HepG2 (cell line): ENCODE measurements around the gene TMIGD3. TPM values are rescaled to one million over a fixed set of nuclear protein-coding genes. Genes with fewer than 3 reads are reported as not detected.

Source experiments
- BORCS8-MEF2B ChIP-seq: sonication (generic); formaldehyde crosslinking; IDR thresholded peaks from 2 replicates; pipeline ENCODE4 v1.8.0; 2022; ENCODE audit warnings: mild to moderate bottlenecking, missing genetic modification reagents
- FOSL2 ChIP-seq: sonication (generic); formaldehyde crosslinking; IDR thresholded peaks from 2 replicates; pipeline ENCODE4 v1.4.0; 2020; ENCODE audit warnings: missing genetic modification reagents
- FOXM1 ChIP-seq: sonication (generic); formaldehyde crosslinking; IDR thresholded peaks from 2 replicates; pipeline ENCODE4 v1.5.0; 2020; ENCODE audit warnings: missing genetic modification reagents
- GFI1 ChIP-seq: sonication (generic); formaldehyde crosslinking; IDR thresholded peaks from 2 replicates; pipeline ENCODE4 v1.5.0; 2020; ENCODE audit warnings: missing genetic modification reagents, mild to moderate bottlenecking, borderline replicate concordance
- HOXD1 ChIP-seq: sonication (generic); formaldehyde crosslinking; IDR thresholded peaks from 2 replicates; pipeline ENCODE4 v1.5.0; 2020; ENCODE audit warnings: missing genetic modification reagents
- IKZF1 ChIP-seq: fragments of 450-650 bp; IDR thresholded peaks from 2 replicates; pipeline ENCODE4 v1.7.1; 2016
- KAT7 ChIP-seq: IDR thresholded peaks from 2 replicates; pipeline ENCODE4 v1.6.1; 2018; ENCODE audit warnings: borderline replicate concordance, missing compliant biosample characterization
- MATR3 ChIP-seq: sonication (generic); formaldehyde crosslinking; IDR thresholded peaks from 2 replicates; pipeline ENCODE4 v1.4.0; 2020; ENCODE audit warnings: missing genetic modification reagents
- MAZ ChIP-seq, 2 experiments: sonication (generic) in 1 of 2; formaldehyde crosslinking in 1 of 2; IDR thresholded peaks; 2 replicates each; pipeline versions ENCODE4 v1.5.0 to v1.6.1; 2012 to 2020; ENCODE audit warnings: low read depth in 2 of 2, mild to moderate bottlenecking in 2 of 2, borderline replicate concordance in 1 of 2, improper control_type of control experiment in 1 of 2, low read length in 1 of 2, missing genetic modification reagents in 1 of 2, moderate library complexity in 1 of 2
- MEIS2 ChIP-seq: sonication (generic); formaldehyde crosslinking; IDR thresholded peaks from 2 replicates; pipeline ENCODE4 v1.9.0; 2021; ENCODE audit warnings: mild to moderate bottlenecking, missing genetic modification reagents
- NFKB2 ChIP-seq: sonication (generic); formaldehyde crosslinking; IDR thresholded peaks from 2 replicates; pipeline ENCODE4 v1.4.0; 2020; ENCODE audit warnings: missing genetic modification reagents, borderline replicate concordance
- NRL ChIP-seq: sonication (generic); formaldehyde crosslinking; IDR thresholded peaks from 2 replicates; pipeline ENCODE4 v1.5.0; 2020; ENCODE audit warnings: missing genetic modification reagents, mild to moderate bottlenecking, moderate library complexity, borderline replicate concordance
- PITX1 ChIP-seq: sonication (generic); formaldehyde crosslinking; IDR thresholded peaks from 2 replicates; pipeline ENCODE4 v1.5.1; 2020; ENCODE audit warnings: mild to moderate bottlenecking, missing genetic modification reagents
- SNAPC2 ChIP-seq: sonication (generic); formaldehyde crosslinking; IDR thresholded peaks from 2 replicates; pipeline ENCODE4 v1.8.1; 2022; ENCODE audit warnings: mild to moderate bottlenecking, missing genetic modification reagents
- SP1 ChIP-seq, 2 experiments: fragments of 450-650 bp in 1 of 2; sonication (generic) in 1 of 2; formaldehyde crosslinking in 1 of 2; IDR thresholded peaks; 2 replicates each; pipeline versions ENCODE4 v1.4.0 to v1.6.1; 2016 to 2020; ENCODE audit warnings: missing genetic modification reagents in 1 of 2
- SP2 ChIP-seq: sonication (generic); formaldehyde crosslinking; IDR thresholded peaks from 2 replicates; pipeline ENCODE4 v1.5.1; 2020; ENCODE audit warnings: mild to moderate bottlenecking, missing genetic modification reagents
- TAF1 ChIP-seq: sonication (generic); formaldehyde crosslinking; IDR thresholded peaks from 2 replicates; pipeline ENCODE4 v1.4.0; 2020; ENCODE audit warnings: missing genetic modification reagents
- TAF15 ChIP-seq: fragments of 200-400 bp; formaldehyde crosslinking; IDR thresholded peaks from one replicate; pipeline ENCODE4 v1.6.1; 2018; ENCODE audit warnings: mild to moderate bottlenecking, low read depth, low read length; ENCODE audit not compliant: poor library complexity, severe bottlenecking
- TBX3 ChIP-seq: fragments of 450-650 bp; IDR thresholded peaks from 2 replicates; pipeline ENCODE4 v1.6.1; 2017; ENCODE audit warnings: antibody characterized with exemption, mild to moderate bottlenecking, inconsistent platforms, borderline replicate concordance
- TFDP2 ChIP-seq: sonication (generic); formaldehyde crosslinking; IDR thresholded peaks from 2 replicates; pipeline ENCODE4 v1.4.0; 2020; ENCODE audit warnings: missing genetic modification reagents
- THAP11 ChIP-seq: IDR thresholded peaks from 2 replicates; pipeline ENCODE4 v1.6.1; 2016; ENCODE audit warnings: missing biosample characterization, missing genetic modification reagents
- YEATS2 ChIP-seq: sonication (generic); formaldehyde crosslinking; IDR thresholded peaks from 2 replicates; pipeline ENCODE4 v1.4.0; 2020; ENCODE audit warnings: missing genetic modification reagents, borderline replicate concordance
- ZNF136 ChIP-seq: sonication (generic); formaldehyde crosslinking; IDR thresholded peaks from 2 replicates; pipeline ENCODE4 v1.8.1; 2022; ENCODE audit warnings: low read depth, mild to moderate bottlenecking, moderate library complexity, missing genetic modification reagents
- ZNF382 ChIP-seq: sonication (generic); formaldehyde crosslinking; IDR thresholded peaks from 2 replicates; pipeline ENCODE4 v1.5.0; 2020; ENCODE audit warnings: missing genetic modification reagents, mild to moderate bottlenecking, borderline replicate concordance
- ZNF652 ChIP-seq: IDR thresholded peaks from 2 replicates; pipeline ENCODE4 v1.6.1; 2016; ENCODE audit warnings: low read depth, borderline replicate concordance
- ZNF749 ChIP-seq: sonication (generic); formaldehyde crosslinking; IDR thresholded peaks from 2 replicates; pipeline ENCODE4 v1.8.0; 2022; ENCODE audit warnings: mild to moderate bottlenecking, missing genetic modification reagents, moderate library complexity, borderline replicate concordance
- ZNF75D ChIP-seq: sonication (generic); formaldehyde crosslinking; IDR thresholded peaks from 2 replicates; pipeline ENCODE4 v1.8.1; 2023; ENCODE audit warnings: missing genetic modification reagents, mild to moderate bottlenecking, borderline replicate concordance
- ZNF770 ChIP-seq: sonication (generic); formaldehyde crosslinking; IDR thresholded peaks from 2 replicates; pipeline ENCODE4 v1.5.0; 2020; ENCODE audit warnings: mild to moderate bottlenecking, missing genetic modification reagents
- ZNF879 ChIP-seq: sonication (generic); formaldehyde crosslinking; IDR thresholded peaks from 2 replicates; pipeline ENCODE4 v1.8.1; 2023; ENCODE audit warnings: missing genetic modification reagents
- ZSCAN31 ChIP-seq: sonication (generic); formaldehyde crosslinking; IDR thresholded peaks from 2 replicates; pipeline ENCODE4 v1.5.0; 2020; ENCODE audit warnings: low read depth, mild to moderate bottlenecking, missing genetic modification reagents
- polyA plus RNA-seq, 8 experiments: library from polyadenylated mRNA; depleted of rRNA in 3 of 8; stranded (reverse) in 7 of 8; unstranded in 1 of 8; fragments of >200 nt; fragmentation: Illumina TruSeq in 4 of 8; extraction: Trizol in 4 of 8; gene quantifications; 2 replicates each; pipeline versions ENCODE4 v1.2.1 to v1.2.3, GENCODE V29; 2011 to 2016; ENCODE audit warnings: low read depth in 4 of 8, missing spikeins in 1 of 8, mixed read lengths in 1 of 8; ENCODE audit not compliant: insufficient read depth in 1 of 8
- total RNA-seq, 5 experiments: library from RNA; depleted of rRNA; stranded (reverse); fragments of >200 nt; fragmentation: Illumina TruSeq; extraction: Trizol; gene quantifications; 2 replicates each; pipeline ENCODE4 v1.2.3, GENCODE V29; 2016; ENCODE audit warnings: low read depth in 1 of 5

The TMIGD3 gene
- total and polyA plus RNA-seq, 2 of the 13 experiments (the other 11 are each of a cell fraction or from before 2014, with no cell fraction given) = not detected

GRCh38 chr1:111448482-111448917 lies 54.9 kb downstream of the TMIGD3 start (continued):
- no peak for TF ChIP-seq SP2 (CRISPR knock-in tag)
- TF ChIP-seq MATR3 (CRISPR knock-in tag) = no peak
- TF ChIP-seq ZNF136 (CRISPR knock-in tag) = no peak
- TF ChIP-seq SNAPC2 (CRISPR knock-in tag) = no peak
- TF ChIP-seq TBX3 = no peak
- peak; percentile 30; the same call in 1 of the 2 replicates for TF ChIP-seq FOSL2 (CRISPR knock-in tag)
- TF ChIP-seq YEATS2 (CRISPR knock-in tag) = no peak
- TF ChIP-seq NFKB2 = no peak
- 0 out of 2 replicates have a peak, but pooled peaks have one; percentile 16 for TF ChIP-seq ZNF75D (CRISPR knock-in tag)
- TF ChIP-seq MEIS2 (CRISPR knock-in tag) = no peak
- TF ChIP-seq SP1 (IDR thresholded peaks at IDR 0.05) = no peak
- no peak for TF ChIP-seq SP1 (CRISPR knock-in tag; IDR thresholded peaks at IDR 0.05)
- no peak for TF ChIP-seq IKZF1
- no peak for TF ChIP-seq HOXD1 (CRISPR knock-in tag)
- TF ChIP-seq MAZ (IDR thresholded peaks at IDR 0.05; ENCODE audit: borderline replicate concordance, low read depth, low read length) = no peak
- peak; percentile 19; the same call in 1 of the 2 replicates for TF ChIP-seq MAZ (CRISPR knock-in tag; IDR thresholded peaks at IDR 0.05; ENCODE audit: low read depth)
- peak; percentile 27; the same call in 1 of the 2 replicates for TF ChIP-seq ZNF770 (CRISPR knock-in tag)
- TF ChIP-seq GFI1 (CRISPR knock-in tag) = 0 out of 2 replicates have a peak, but pooled peaks have one; percentile 20
- TF ChIP-seq PITX1 = no peak
- TF ChIP-seq ZNF879 (CRISPR knock-in tag) = no peak
- TF ChIP-seq NRL (CRISPR knock-in tag) = peak; percentile 67; the same call in 1 of the 2 replicates
- 0 out of 2 replicates have a peak, but pooled peaks have one; percentile 32 for TF ChIP-seq BORCS8-MEF2B
- TF ChIP-seq ZNF382 = no peak
- 0 out of 2 replicates have a peak, but pooled peaks have one; percentile 11 for TF ChIP-seq ZNF749 (CRISPR knock-in tag)
- TF ChIP-seq TFDP2 (CRISPR knock-in tag) = no peak
- no peak for TF ChIP-seq KAT7 (CRISPR knock-in tag)
- no peak for TF ChIP-seq TAF15
- peak; percentile 2; the same call in 1 of the 2 replicates for TF ChIP-seq TAF1 (CRISPR knock-in tag)
- 0 out of 2 replicates have a peak, but pooled peaks have one; percentile 31 for TF ChIP-seq ZSCAN31 (CRISPR knock-in tag)
- TF ChIP-seq FOXM1 = no peak
- TF ChIP-seq ZNF652 (CRISPR knock-in tag) = no peak
- TF ChIP-seq THAP11 (CRISPR knock-in tag) = no peak
